IMR-90 (cell line): ENCODE results near the gene PCBD1. TPM values are rescaled to one million over a fixed set of nuclear protein-coding genes. Genes with fewer than 3 reads are reported as not detected.

Source experiments
- ATAC-seq: fragments of 200-7000 bp; cut with Tn5 transposase; 2 replicates; pipeline ENCODE4 v1.9.1; 2020; ENCODE audit warnings: low read depth, mild to moderate bottlenecking, moderate library complexity
- BruUV-seq: library from RNA; stranded (reverse); fragments of 400-500 nt; replicated peaks from 2 replicates; lab custom pipeline; 2021; lab: Mats Ljungman, UMichigan
- CTCF ChIA-PET: fragments of 300-600 bp; formaldehyde crosslinking; extraction: SDS; loops from one replicate; lab custom pipeline; 2021; ENCODE audit warnings: antibody characterized with exemption; lab: Yijun Ruan, JAX
- POLR2A ChIA-PET: fragments of 300-600 bp; sonication (Branson Sonifier 250); formaldehyde crosslinking; loops from one replicate; lab custom pipeline; 2022; ENCODE audit warnings: antibody characterized with exemption; ENCODE audit not compliant: unreplicated experiment; lab: Charles Lee
- DNase-seq: peaks from one replicate; pipeline ENCODE4 v3.0.0; 2013
- H2AFZ ChIP-seq: replicated peaks from 2 replicates; pipeline ENCODE3; 2013; ENCODE audit warnings: low read length, mild to moderate bottlenecking; ENCODE audit not compliant: poor library complexity
- H2AK5ac ChIP-seq: 2 replicates; pipeline ENCODE4 v1.6.1; 2013; ENCODE audit warnings: low read depth, low read length, inconsistent platforms
- H2AK9ac ChIP-seq: replicated peaks from 2 replicates; pipeline ENCODE3; 2013; ENCODE audit warnings: mild to moderate bottlenecking, low read depth, low read length, moderate library complexity; ENCODE audit not compliant: poor library complexity
- H2BK120ac ChIP-seq: 2 replicates; pipeline ENCODE4 v1.6.1; 2013; ENCODE audit warnings: low read depth, low read length, inconsistent platforms
- H2BK15ac ChIP-seq: 3 replicates; pipeline ENCODE4 v1.6.1; 2013; ENCODE audit warnings: low read depth, low read length, inconsistent platforms
- H2BK20ac ChIP-seq: 2 replicates; pipeline ENCODE4 v1.6.1; 2013; ENCODE audit warnings: low read depth, mild to moderate bottlenecking, inconsistent platforms, low read length, moderate library complexity
- H2BK5ac ChIP-seq: 2 replicates; pipeline ENCODE4 v1.6.1; 2013; ENCODE audit warnings: mild to moderate bottlenecking, low read depth, low read length, inconsistent platforms; ENCODE audit not compliant: poor library complexity, severe bottlenecking
- H3K14ac ChIP-seq: replicated peaks from 2 replicates; pipeline ENCODE4 v1.6.1; 2013; ENCODE audit warnings: low read depth, low read length, inconsistent platforms
- H3K18ac ChIP-seq: 2 replicates; pipeline ENCODE4 v1.6.1; 2013; ENCODE audit warnings: low read depth, low read length, control low read depth
- H3K23ac ChIP-seq: 2 replicates; pipeline ENCODE4 v1.6.1; 2013; ENCODE audit warnings: low read depth, low read length, inconsistent platforms
- H3K27ac ChIP-seq: 2 replicates; pipeline ENCODE4 v1.5.1; 2013; ENCODE audit warnings: mild to moderate bottlenecking, control low read depth, low read length; ENCODE audit not compliant: insufficient read depth
- H3K27me3 ChIP-seq: 2 replicates; pipeline ENCODE4 v1.6.1; 2013; ENCODE audit warnings: low read length; ENCODE audit not compliant: control insufficient read depth, insufficient read depth
- H3K36me3 ChIP-seq: 2 replicates; pipeline ENCODE4 v1.6.1; 2013; ENCODE audit warnings: low read length, mixed read lengths; ENCODE audit not compliant: control insufficient read depth, insufficient read depth
- H3K4ac ChIP-seq: 2 replicates; pipeline ENCODE4 v1.6.1; 2013; ENCODE audit warnings: low read depth, low read length, inconsistent platforms
- H3K4me1 ChIP-seq: 2 replicates; pipeline ENCODE4 v1.6.1; 2013; ENCODE audit warnings: low read length, mixed read lengths; ENCODE audit not compliant: control insufficient read depth, insufficient read depth
- H3K4me2 ChIP-seq: 2 replicates; pipeline ENCODE4 v1.6.1; 2013; ENCODE audit warnings: low read depth, mild to moderate bottlenecking, control low read depth, low read length, moderate library complexity
- H3K4me3 ChIP-seq: 2 replicates; pipeline ENCODE4 v1.5.1; 2013; ENCODE audit warnings: low read depth, mild to moderate bottlenecking, control low read depth, low read length, moderate library complexity; ENCODE audit not compliant: insufficient read depth
- H3K56ac ChIP-seq: 2 replicates; pipeline ENCODE4 v1.6.1; 2013; ENCODE audit warnings: low read length, inconsistent platforms; ENCODE audit not compliant: insufficient read depth; ENCODE audit errors: extremely low read depth
- H3K79me1 ChIP-seq, 2 experiments: 2 replicates each; pipeline ENCODE4 v1.6.1; 2013; ENCODE audit warnings: low read length in 2 of 2, inconsistent platforms in 1 of 2, low read depth in 1 of 2
- H3K9ac ChIP-seq: 2 replicates; pipeline ENCODE4 v1.6.1; 2013; ENCODE audit warnings: low read depth, low read length, control low read depth
- H3K9me1 ChIP-seq: 2 replicates; pipeline ENCODE4 v1.6.1; 2013; ENCODE audit warnings: low read length, inconsistent platforms; ENCODE audit not compliant: insufficient read depth
- H3K9me3 ChIP-seq: 2 replicates; pipeline ENCODE4 v1.6.1; 2013; ENCODE audit warnings: low read length; ENCODE audit not compliant: control insufficient read depth, insufficient read depth
- H4K20me1 ChIP-seq: 2 replicates; pipeline ENCODE4 v1.6.1; 2013; ENCODE audit warnings: low read length, inconsistent platforms; ENCODE audit not compliant: insufficient read depth
- H4K5ac ChIP-seq: 2 replicates; pipeline ENCODE4 v1.6.1; 2013; ENCODE audit warnings: mild to moderate bottlenecking, low read depth, low read length, control low read depth
- H4K8ac ChIP-seq, 2 experiments: 2 replicates each; pipeline ENCODE4 v1.6.1; 2013; ENCODE audit warnings: low read depth in 2 of 2, low read length in 2 of 2, control low read depth in 1 of 2, inconsistent platforms in 1 of 2
- H4K91ac ChIP-seq: 2 replicates; pipeline ENCODE4 v1.6.1; 2013; ENCODE audit warnings: low read depth, low read length, inconsistent platforms; ENCODE audit not compliant: insufficient read depth
- CEBPB ChIP-seq: IDR thresholded peaks from 2 replicates; pipeline ENCODE4 v1.6.1; 2012; ENCODE audit warnings: low read depth, low read length, improper control_type of control experiment
- CHD1 ChIP-seq: IDR thresholded peaks from 2 replicates; pipeline ENCODE4 v1.6.1; 2012; ENCODE audit warnings: low read depth, low read length, improper control_type of control experiment
- CTCF ChIP-seq: conservative IDR thresholded peaks from 2 replicates; pipeline ENCODE4 v1.5.1; 2012; ENCODE audit warnings: mild to moderate bottlenecking, low read depth, low read length, improper control_type of control experiment
- ELK1 ChIP-seq: fragments of 150-350 bp; IDR thresholded peaks from 2 replicates; pipeline ENCODE4 v1.6.1; 2016; ENCODE audit warnings: low read depth, mild to moderate bottlenecking, low read length, moderate library complexity, borderline replicate concordance
- FOS ChIP-seq: fragments of 150-350 bp; IDR thresholded peaks from 2 replicates; pipeline ENCODE4 v1.6.1; 2016; ENCODE audit warnings: low read depth, low read length
- MAZ ChIP-seq: IDR thresholded peaks from 2 replicates; pipeline ENCODE4 v1.6.1; 2012; ENCODE audit warnings: low read depth, mild to moderate bottlenecking, low read length, improper control_type of control experiment, moderate library complexity, borderline replicate concordance
- RCOR1 ChIP-seq: IDR thresholded peaks from 2 replicates; pipeline ENCODE4 v1.6.1; 2012; ENCODE audit warnings: mild to moderate bottlenecking, low read length, improper control_type of control experiment; ENCODE audit not compliant: insufficient replicate concordance
- RFX5 ChIP-seq: IDR thresholded peaks from 2 replicates; pipeline ENCODE4 v1.8.0; 2012; ENCODE audit warnings: low read depth, mild to moderate bottlenecking, low read length, moderate library complexity
- SMC3 ChIP-seq: fragments of 150-350 bp; IDR thresholded peaks from 2 replicates; pipeline ENCODE4 v1.6.1; 2016; ENCODE audit warnings: low read depth, mild to moderate bottlenecking, antibody characterized with exemption, low read length, moderate library complexity
- USF2 ChIP-seq: fragments of 150-350 bp; IDR thresholded peaks from 2 replicates; pipeline ENCODE4 v1.6.1; 2017; ENCODE audit warnings: mild to moderate bottlenecking, antibody characterized with exemption, low read length, low read depth
- WGBS, 2 experiments: methylation state at CpG; one replicate each; pipeline versions ENCODE4 v1.1.5 to v1.1.7; 2013; ENCODE audit warnings: missing lambda C conversion rate in 2 of 2; ENCODE audit not compliant: insufficient read length in 1 of 2; ENCODE audit errors: extremely low coverage in 2 of 2; 5-methylcytosine and 5-hydroxymethylcytosine counted together
- dilution Hi-C: fragments of 300-500 bp; cut with HindIII; formaldehyde crosslinking; loops from one replicate; pipeline ENCODE4 v1.14.3; 2018; ENCODE audit warnings: low sequenced_read_pairs; ENCODE audit not compliant: unreplicated experiment
- in situ Hi-C: fragments of 300-500 bp; cut with MboI; formaldehyde crosslinking; loops from 3 replicates; pipeline ENCODE4 v1.14.3; 2019; ENCODE audit warnings: low sequenced_read_pairs, inconsistent platforms, mixed read lengths
- intact Hi-C: fragments of 100-400 bp; cut with micrococcal nuclease; formaldehyde crosslinking; loops from 2 replicates; pipeline ENCODE4 v1.10.0; 2022
- polyA plus RNA-seq, 3 experiments: library from polyadenylated mRNA; depleted of rRNA; stranded (reverse); fragments of >200 nt; gene quantifications; 2 replicates each; pipeline ENCODE4 v1.2.3, GENCODE V29; 2012; ENCODE audit warnings: low replicate concordance in 1 of 3
- total RNA-seq: library from RNA; depleted of rRNA; stranded (reverse); fragments of >200 nt; gene quantifications from 2 replicates; pipeline ENCODE4 v1.2.3, GENCODE V29; 2012

The PCBD1 gene
- total and polyA plus RNA-seq, 2 of the 4 experiments (the other 2 are of a cell fraction) = 15.8 to 31.6 TPM

- TF ChIP-seq CHD1 (no peak), CTCF (no peak), CEBPB (no peak), RFX5 (no peak), ELK1 (no peak), USF2 (no peak), MAZ (no peak), SMC3 (no peak), FOS (no peak), RCOR1 (no peak)
- intact Hi-C loops = no loop called here
- no TSS peak for BruUV-seq
- dilution Hi-C loops = no loop called here
- Histone ChIP-seq H3K79me1 (no peaks in the 10 kb centered on the region), H3K36me3 (no peaks in the 10 kb centered on the region), H3K4ac (no peak overlapping the region), H2AK9ac (no peak overlapping the region), H3K9me1 (no peaks in the 10 kb centered on the region), H3K56ac (no peak overlapping the region), H3K27me3 (peaks cover 58% of the 10 kb centered on the region), H3K27ac (no peak overlapping the region), H3K9me3 (no peaks in the 10 kb centered on the region), H3K23ac (no peak overlapping the region), H3K9ac (no peak overlapping the region), H3K18ac (no peak overlapping the region), H2AK5ac (no peak overlapping the region), H4K20me1 (no peaks in the 10 kb centered on the region), H2BK5ac (no peak overlapping the region), H2AFZ (no peak overlapping the region), H3K4me3 (no peak overlapping the region), H2BK120ac (no peak overlapping the region), H3K14ac (no peak overlapping the region), H4K91ac (no peak overlapping the region), H2BK20ac (no peak overlapping the region), H3K4me1 (no peaks in the 10 kb centered on the region), H3K4me2 (no peak overlapping the region), H2BK15ac (no peak overlapping the region), H4K5ac (no peak overlapping the region), H4K8ac (no peak overlapping the region)
- ATAC-seq = no peak
- ChIA-PET CTCF (interaction anchor here (1.8 kb wide), 1 partner anchor 17 kb away, joined by 7 read pairs; no protein-coding TSS in a partner anchor), POLR2A (no interaction called here)
- WGBS, 2 experiments = 50% methylated on average over 1 of the region's 4 CpGs; no CpG with 5 or more reads in 1 of the 2 experiments
- no peak for DNase-seq
- in situ Hi-C loops = no loop called here
Observed at GRCh38 chr10:70920519-70920918, 32.2 kb upstream of the PCBD1 start.
